ENCODE results near the gene TPST1.

- TF ChIP-seq CTCF (conservative IDR thresholded peaks at IDR 0.05) (no peak), ZFX (IDR thresholded peaks at IDR 0.05) (no peak)
Observed at GRCh38 chr7:66379542-66380160, 174.5 kb downstream of the TPST1 start.

All from C4-2B (cell line).